GM19468 (cell line): Measurements from ENCODE around the gene GP1BA.

ENCODE experiments used
- ATAC-seq: cut with Tn5 transposase; IDR thresholded peaks from one replicate; pipeline ENCODE4 v1.9.1; 2021; ENCODE audit warnings: mild to moderate bottlenecking, moderate library complexity, moderate number of reproducible peaks; ENCODE audit not compliant: unreplicated experiment; ENCODE audit errors: extremely low read depth

The GP1BA gene

DNA sequence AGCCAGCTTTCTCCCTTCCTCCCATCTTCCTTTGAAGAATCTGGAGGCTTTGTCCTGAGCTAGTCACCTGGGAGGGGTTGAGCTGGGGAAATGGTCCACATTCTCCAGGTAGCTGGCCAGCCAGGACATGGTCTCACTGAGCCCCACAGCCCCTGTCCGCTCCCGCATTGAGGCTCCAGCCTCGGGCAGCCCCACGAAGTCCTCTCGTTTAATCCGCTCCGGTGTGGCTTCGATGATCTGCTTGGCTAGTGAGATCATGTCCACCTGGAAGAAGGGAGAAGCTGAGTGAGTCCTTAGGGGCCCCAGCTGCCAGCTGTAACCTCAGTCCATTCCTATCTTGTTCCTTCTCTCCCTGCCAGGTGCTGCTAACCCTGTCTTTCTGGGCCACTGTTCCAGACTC lies 38.2 kb downstream of the GP1BA start:
- no peak for ATAC-seq

DNA sequence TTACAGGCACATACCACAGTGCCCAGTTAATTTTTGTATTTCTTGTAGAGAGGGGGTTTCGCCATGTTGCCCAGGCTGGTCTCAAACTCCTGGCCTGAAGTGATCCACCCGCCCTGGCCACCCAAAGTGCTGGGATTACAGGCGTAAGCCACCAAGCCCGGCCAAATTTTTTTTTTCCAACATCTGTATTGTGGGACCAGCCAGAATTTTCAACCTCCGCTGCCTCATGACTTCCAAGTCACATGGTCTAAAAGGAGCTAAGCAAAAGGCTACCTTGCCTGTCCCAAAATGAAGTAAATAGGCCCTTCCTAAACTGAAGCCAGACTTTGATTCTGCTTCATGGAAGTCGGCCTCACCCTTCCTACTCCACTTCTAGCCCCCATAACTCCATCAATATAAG lies 39.7 kb downstream of the GP1BA start:
- ATAC-seq, result no peak

DNA sequence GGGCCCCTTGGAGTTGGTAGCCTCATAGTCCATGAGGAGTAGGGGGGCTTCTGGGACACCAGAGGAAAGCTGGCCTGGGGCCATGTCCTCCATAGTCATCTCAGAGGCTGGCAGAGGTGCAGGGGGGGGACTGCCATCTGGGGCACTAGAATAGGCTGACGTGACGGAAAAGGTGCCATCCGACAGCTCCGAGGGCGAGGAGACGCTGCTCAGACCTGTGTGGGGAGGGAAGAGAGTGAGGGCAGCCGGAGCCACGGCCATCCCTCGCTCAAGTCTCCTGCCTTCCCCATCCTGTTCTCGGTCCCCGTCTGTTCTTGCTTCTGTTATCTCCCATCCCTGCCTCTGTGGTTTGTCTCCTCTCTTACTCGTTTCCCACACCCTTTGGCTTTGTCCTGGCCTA lies 40.2 kb downstream of the GP1BA start:
- no peak for ATAC-seq

DNA sequence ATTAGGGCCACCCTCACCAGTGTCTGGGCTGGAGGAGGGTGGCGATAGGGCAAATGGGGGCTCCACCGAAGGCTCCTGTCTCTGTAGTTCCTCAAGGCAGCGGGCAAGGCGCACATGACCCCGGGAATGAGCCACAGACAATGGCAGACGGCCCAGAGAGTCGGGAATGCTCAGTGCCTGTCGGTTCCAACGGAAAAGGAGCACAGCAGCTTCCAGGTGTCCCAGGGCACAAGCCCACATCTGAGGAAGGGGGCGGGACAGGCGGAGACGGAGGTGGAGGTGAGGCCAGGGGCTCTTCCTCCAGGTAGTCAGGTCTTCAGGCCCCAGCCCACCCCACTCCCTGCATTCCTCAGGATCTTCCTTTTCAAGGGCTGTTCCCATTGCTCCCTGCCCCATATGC lies 40.7 kb downstream of the GP1BA start:
- ATAC-seq, result no peak

DNA sequence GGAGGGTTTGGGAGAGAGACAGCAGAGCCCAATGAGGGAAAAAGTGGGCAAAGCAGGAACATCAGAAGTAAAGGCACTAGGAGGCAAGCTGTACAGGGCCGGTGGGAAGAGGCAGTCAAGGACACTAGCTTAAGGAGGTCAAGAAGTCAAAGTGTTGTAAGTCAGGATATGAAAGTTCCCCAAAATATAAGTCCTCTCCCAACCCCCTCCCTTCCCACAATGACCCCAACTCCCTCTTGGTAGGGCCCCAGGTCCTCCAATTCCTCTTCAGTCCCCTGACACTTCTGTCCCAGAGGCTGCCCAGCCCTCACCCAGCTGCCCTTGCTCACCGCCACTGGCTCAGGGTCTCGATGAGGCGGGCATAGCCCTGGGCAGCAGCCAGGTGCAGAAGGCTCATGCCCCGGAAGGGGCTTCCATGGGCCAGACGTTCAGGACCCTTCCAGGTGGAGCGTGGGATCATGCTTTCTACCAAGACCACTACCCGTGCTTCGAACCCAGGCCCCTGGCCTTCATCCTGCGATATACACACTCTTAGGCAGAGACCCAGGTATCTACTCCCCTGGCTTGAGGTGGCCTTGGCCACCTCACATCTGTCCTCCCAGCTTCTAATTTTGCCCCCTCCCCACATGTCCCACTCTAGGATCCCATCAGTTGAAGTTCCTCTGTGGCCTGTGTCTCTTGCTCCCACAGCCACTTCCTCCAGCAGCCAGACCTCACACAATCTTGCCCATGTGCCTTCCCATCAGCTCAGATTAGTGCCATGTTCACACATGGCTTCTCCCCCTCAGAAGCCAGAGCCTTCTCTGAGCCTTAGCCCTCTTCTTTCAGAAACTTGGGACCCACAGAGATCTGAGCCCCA lies 41.4 kb downstream of the GP1BA start:
- no peak for ATAC-seq

DNA sequence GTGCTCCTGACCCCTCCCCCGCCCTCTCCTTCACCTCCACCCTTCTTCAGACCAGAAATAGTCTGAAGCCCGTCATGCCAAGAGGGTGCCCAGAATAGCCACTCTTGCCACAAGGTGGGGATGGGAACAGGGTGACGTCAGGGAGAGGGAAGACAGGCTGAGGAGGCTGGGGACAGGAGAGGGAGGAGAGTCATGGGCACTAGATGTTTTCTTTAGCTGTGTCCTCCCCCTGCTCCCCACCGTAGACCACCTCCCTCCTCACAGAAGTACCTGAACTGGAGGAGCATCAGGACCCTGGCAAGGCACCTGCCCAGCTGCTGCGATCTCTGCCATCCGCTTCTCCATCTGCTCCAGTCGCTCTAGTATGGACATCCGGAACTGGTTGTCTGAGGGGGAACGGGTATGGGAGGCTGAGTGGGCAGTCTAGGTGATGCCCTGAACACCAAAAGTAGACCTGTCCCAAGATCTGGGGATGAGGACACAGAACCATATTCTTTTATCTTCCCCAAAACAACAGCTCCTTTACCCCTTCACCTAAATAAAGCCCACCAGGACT lies 42.1 kb downstream of the GP1BA start:
- no peak for ATAC-seq

DNA sequence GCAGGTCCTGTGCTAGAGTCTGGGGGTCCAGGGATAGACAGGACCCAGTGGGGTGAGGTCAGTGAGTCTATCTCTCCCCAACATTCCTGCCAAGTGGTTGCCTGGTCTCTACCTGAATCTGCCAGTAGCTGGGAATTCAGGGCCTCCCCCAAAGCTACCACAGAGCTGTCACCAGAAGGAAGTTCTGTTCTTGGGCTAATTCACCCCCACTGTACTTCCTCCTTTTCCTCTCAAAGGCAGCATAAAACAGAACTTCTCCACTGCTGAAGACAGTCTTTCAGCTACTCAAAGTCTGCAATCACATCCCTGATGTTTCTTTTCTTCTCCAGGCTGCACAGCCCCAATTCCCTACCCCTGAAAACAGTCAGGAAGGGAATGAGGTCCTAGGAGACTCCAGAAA lies 46.6 kb downstream of the GP1BA start:
- no peak for ATAC-seq

DNA sequence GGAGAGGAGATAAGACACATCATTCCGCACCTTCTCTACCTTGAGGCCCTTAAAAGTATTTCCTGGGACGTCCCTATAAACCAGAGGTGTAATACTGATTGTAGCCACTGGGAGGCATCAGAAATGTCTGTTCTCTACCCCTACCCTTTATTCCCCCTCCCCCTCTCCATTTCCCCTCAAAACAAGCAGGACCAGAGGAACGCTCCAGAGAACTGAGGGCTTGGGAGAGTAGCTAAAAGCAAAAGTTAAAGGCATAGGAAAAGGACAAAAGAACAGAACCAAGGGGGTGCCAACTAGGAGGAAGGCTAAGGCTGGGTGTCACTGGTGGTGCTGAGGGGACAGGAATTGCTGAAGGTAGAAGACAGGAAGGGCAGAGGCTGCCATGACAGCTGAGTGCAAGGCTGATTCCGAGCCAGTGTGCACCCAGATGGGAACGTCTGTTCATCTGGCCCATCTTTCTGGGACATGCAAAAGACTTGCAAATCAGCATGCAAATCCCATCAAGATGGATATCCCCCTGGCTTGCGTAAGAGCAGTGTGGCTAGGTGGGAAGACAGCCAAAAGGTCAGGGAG lies 48.7 kb downstream of the GP1BA start:
- ATAC-seq, result no peak

DNA sequence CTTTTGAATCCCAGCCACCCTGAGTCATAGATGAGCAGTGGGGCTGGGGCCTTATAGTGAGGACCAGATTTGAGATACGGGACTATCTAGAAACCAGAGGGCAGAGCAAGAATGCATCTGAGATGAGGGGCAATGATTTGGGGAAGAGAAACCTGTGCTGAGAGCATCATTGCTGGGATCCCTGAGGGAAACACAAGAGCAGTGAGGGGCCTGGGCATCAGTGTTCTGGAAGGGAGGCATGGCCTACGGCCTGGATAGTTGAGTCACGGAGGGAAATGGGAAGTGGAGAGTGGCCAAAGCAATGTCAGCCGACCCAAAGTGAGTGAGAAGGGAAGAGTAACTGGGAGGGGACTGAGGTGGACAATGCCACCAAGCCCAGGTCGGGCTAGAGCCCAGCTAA lies 50.2 kb downstream of the GP1BA start:
- ATAC-seq, result no peak
